Inferior parietal cortex (tissue), 1 donor: ENCODE results near the gene KDM8.

Experiments
- DNase-seq: peaks from one replicate; pipeline ENCODE4 v3.0.0-alpha.2; 2016; ENCODE audit errors: extremely low spot score

KDM8 gene

GRCh38 chr16:27229891-27230470 lies 26.7 kb downstream of the KDM8 start:
- no peak for DNase-seq

GRCh38 chr16:27230562-27231001 lies 27.3 kb downstream of the KDM8 start:
- no peak for DNase-seq

- DNase-seq: no peak
These were observed 28.4 kb downstream of the KDM8 start for GRCh38 chr16:27231692-27232060.

GRCh38 chr16:27232061-27232900 lies 29.0 kb downstream of the KDM8 start:
- DNase-seq: no peak

- no peak for DNase-seq
These were observed 29.7 kb downstream of the KDM8 start for GRCh38 chr16:27232901-27233625.

GRCh38 chr16:27233731-27234130 lies 30.4 kb downstream of the KDM8 start:
- no peak for DNase-seq

GRCh38 chr16:27234171-27234570 lies 30.8 kb downstream of the KDM8 start:
- no peak for DNase-seq

- no peak for DNase-seq
These were observed 31.3 kb downstream of the KDM8 start for GRCh38 chr16:27234603-27235002.

- DNase-seq: peak; percentile 80
These were observed 32.0 kb downstream of the KDM8 start for GRCh38 chr16:27235055-27235937.

GRCh38 chr16:27235938-27236245 lies 32.6 kb downstream of the KDM8 start:
- DNase-seq: no peak

GRCh38 chr16:27236635-27237218 lies 33.4 kb downstream of the KDM8 start:
- DNase-seq: no peak

GRCh38 chr16:27237219-27238015 lies 34.1 kb downstream of the KDM8 start:
- no peak for DNase-seq

- no peak for DNase-seq
These were observed 34.8 kb downstream of the KDM8 start for GRCh38 chr16:27238016-27238587.

GRCh38 chr16:27238591-27238990 lies 35.3 kb downstream of the KDM8 start:
- DNase-seq: no peak

- DNase-seq: no peak
These were observed 35.7 kb downstream of the KDM8 start for GRCh38 chr16:27239026-27239425.

- DNase-seq: no peak
These were observed 36.8 kb downstream of the KDM8 start for GRCh38 chr16:27239906-27240655.

GRCh38 chr16:27240948-27241531 lies 37.7 kb downstream of the KDM8 start:
- DNase-seq: no peak

- DNase-seq: no peak
These were observed 38.3 kb downstream of the KDM8 start for GRCh38 chr16:27241658-27242057.

GRCh38 chr16:27242398-27242797 lies 39.1 kb downstream of the KDM8 start:
- DNase-seq: no peak
